ENCODE measurements around the gene PCDH9.

GRCh38 chr13:66483712-66484111 lies 746.4 kb downstream of the PCDH9 start:
- TF ChIP-seq POLR2AphosphoS5 (IDR thresholded peaks at IDR 0.05; ENCODE audit: low read depth, low read length) (no peak), POLR2A (IDR thresholded peaks at IDR 0.05; ENCODE audit: low read depth, low read length) (no peak), TAF1 (IDR thresholded peaks at IDR 0.05; ENCODE audit: borderline replicate concordance, low read depth, low read length) (no peak)
